Adipose tissue (tissue), 3 donors: ENCODE results near the gene CLIP3. TPM values are rescaled to one million over a fixed set of nuclear protein-coding genes. Genes with fewer than 3 reads are reported as not detected.
"Not testable (repeated sequence)": the region's sequence is repeated elsewhere in the genome, so short reads cannot be mapped to it uniquely, and the experiment has no call there.

ENCODE experiments used
- H3K27ac ChIP-seq: one replicate; pipeline ENCODE4 v1.5.1; 2013; ENCODE audit warnings: low read depth, low read length
- WGBS, 3 donors: extraction: QIAGEN DNeasy Blood & Tissue Kit; methylation state at CpG; one replicate each; pipeline ENCODE4 v1.1.7; 2013; 5-methylcytosine and 5-hydroxymethylcytosine counted together
- polyA plus RNA-seq, 3 donors: library from polyadenylated mRNA; stranded (reverse); fragments of 200-250 nt; gene quantifications; one replicate each; pipeline ENCODE4 v1.2.3, GENCODE V29; 2013
- donor health status: healthy with polysubstance abuse.
- donor health status: Bipolar disorder and iron deficiency.
- donor health status: healthy.

CLIP3 gene
- polyA plus RNA-seq, 3 donors, result 1.2 to 8.8 (median 2.6) TPM

DNA sequence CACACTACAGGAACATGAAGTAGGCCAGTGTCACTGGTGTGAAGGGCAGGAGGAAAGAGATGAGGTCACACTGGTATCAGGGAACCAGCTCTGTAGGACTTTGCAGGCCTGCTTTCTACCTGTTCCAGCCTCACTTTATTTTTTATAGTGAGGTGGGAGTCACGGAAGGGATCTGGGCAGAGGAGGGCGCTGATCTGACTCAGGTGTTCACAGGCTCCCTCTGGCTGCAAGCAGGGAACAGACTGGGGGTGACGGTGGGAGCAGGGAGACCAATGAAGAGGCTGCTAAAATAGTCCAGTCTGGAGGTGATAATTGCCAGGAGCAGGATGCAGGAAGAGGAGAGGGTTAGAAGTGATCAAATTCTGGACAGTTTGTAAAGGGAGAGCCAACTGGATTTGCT is 18.6 kb upstream of the CLIP3 start:
- 43 to 69% (median 61%) methylated on average over 3 of the region's 3 CpGs for WGBS, 3 donors
- no peak overlapping the region for H3K27ac ChIP-seq

DNA sequence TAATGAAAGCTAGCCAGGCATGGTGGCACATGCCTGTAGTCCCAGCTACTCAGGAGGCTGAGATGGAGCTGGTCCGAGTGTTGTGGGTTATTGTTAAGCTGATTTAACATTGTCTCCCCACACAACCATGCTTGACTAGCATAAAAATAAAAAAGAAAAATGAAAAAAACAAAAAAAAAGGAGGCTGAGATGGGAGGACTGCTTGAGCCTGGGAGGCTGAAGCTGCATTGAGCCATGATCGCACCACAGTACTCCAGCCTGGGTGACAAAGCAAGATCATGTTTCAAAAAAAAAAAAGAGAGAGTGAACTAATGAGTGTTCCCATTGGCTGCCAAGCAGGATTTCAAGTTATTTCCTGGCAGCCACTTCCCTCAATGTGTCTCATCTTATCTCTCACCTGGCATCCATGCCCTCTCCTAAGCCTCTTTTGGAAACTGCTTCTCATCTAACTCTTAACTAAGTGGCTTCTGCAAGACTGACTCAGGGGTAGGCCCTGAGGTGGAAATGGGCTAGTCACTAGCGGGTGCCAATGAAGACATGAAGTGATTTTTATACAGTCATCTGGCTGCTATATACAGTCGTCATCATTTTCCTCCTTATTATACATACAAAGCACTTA is 16.5 kb upstream of the CLIP3 start:
- H3K27ac ChIP-seq, result no peak overlapping the region
- 92 to 94% (median 92%) methylated on average over 4 of the region's 4 CpGs for WGBS, 3 donors

DNA sequence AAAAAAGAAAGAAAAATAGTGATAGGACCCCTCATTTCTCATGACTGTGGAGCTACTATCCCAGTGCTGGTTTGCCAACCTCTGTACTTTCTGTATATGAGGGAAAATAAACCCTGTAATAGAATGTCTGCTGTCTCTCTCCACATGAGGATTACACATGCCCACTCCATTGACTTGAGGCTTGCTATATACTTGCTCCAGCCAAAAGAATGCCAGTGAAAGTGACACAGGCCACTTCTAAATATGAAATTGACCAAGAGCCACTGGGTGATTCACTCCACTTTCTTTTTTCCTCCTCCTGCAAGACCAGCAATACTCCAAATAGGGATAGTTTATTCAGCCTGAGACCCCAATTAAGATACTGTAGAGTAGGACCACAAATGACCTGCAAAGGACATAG is 15.2 kb upstream of the CLIP3 start:
- H3K27ac ChIP-seq, result no peak overlapping the region

DNA sequence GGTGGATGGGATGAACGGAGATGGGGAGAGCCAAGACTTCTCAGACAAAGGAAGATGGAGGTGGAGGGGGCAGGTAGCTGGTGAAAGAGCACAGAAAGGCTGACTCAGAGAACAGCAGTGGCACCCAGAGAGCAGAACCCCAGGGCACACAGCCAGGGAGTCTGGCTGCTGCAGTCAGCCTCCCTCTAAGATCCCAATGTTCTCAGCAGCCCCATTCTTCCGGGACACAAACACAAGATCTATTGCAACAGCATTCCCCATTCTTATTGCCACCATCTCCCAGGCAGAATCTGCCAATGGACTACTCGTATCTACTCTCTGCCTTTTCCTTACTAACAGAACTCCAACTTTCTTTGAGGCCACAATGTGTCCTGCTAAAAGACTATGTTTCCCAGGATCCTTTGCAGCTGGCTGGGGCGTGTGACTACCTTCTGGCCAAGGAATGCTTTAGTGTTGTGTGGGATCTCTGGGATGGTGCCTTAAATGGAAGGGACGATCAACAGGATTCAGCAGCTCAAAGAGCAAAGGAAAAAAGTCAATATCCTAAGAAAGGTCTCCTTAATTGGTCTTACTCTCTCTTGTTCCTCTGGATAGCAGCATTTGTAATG is 13.9 kb upstream of the CLIP3 start:
- no peak overlapping the region for H3K27ac ChIP-seq

DNA sequence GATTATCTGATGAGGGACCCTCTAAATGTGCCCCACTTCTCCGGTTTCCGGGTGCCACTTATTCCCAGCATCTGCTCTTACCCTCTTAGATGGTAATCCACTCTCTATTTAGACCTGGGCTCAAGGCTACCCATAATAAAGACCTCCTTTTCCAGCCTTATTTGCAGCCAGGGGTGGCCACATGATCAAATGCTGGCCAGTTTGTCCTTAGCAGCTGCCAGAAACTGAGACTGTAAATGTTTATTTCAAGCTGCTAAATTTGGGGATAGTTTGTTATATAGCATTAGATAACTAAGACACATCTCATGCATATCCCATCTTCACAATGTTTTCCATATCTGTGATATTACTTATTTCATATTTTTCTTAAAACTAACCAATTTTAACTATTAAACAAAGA is 11.3 kb upstream of the CLIP3 start:
- no peak overlapping the region for H3K27ac ChIP-seq
- 94 to 98% (median 97%) methylated on average over 2 of the region's 2 CpGs for WGBS, 3 donors

More for the DNA sequence above, 13.9 kb upstream of the CLIP3 start:
- WGBS, 3 donors, result 85 to 86% (median 85%) methylated on average over 5 of the region's 5 CpGs

DNA sequence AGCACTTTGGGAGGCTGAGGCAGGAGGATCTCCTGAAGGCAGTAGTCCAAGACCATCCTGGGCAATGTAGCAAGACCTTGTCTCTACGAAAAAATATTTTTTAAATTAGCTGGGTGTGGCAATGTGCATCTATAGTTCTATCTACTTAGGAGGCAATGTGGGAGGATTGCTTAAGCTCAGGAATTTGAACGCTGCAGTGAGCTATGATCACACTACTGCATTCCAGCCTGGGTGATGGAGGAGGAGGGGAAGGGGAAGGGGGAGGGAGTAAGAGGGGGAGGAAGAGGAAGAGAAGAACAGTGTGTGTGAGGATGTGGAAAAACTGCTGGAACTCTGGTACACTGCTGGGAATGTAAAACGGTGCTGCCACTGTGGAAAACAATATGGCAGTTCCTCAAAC is 9.2 kb upstream of the CLIP3 start:
- WGBS, 3 donors, result 22 to 39% (median 30%) methylated on average over 3 of the region's 3 CpGs
- no peak overlapping the region for H3K27ac ChIP-seq

DNA sequence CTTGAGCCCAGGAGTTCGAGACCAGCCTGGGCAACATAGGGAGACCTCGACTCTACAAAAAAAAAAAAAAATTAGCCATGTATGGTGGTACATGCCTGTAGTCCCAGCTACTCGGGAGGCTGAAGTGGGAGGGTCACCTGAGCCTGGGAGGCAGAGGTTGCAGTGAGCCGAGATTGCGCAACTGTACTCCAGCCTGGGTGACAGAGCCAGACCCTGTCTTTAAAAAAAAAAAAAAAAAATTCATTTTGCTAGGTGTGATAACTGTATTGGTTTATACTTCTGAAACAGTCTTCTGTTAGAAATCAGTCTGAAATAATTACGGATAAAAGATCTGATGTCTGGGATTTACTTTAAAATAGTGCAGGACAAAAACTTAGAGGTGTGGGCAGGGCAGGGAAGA is 8.4 kb upstream of the CLIP3 start:
- 82 to 91% (median 85%) methylated on average over 6 of the region's 6 CpGs for WGBS, 3 donors

DNA sequence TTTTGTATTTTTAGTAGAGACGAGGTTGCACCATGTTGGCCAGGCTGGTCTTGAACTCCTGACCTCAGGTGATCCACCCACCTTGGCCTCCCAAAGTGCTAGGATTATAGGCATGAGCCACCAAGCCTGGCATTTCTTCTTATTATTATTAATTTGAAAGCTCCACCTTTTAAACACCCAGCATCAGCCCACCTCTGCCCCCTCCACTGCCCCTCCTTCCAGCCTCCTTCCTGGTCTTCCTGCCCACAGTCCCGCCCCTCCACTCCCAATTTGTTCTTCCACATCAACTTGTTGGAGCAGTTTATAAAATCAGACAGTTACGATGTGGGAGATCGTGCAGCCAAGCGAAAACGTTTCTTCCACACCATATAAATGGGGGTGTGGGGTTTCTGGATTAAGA is 7.8 kb upstream of the CLIP3 start:
- H3K27ac ChIP-seq, result no peak overlapping the region
- WGBS, 3 donors, result 79 to 90% (median 83%) methylated on average over 6 of the region's 6 CpGs

More for the DNA sequence above, 8.4 kb upstream of the CLIP3 start:
- not testable (repeated sequence) for H3K27ac ChIP-seq

DNA sequence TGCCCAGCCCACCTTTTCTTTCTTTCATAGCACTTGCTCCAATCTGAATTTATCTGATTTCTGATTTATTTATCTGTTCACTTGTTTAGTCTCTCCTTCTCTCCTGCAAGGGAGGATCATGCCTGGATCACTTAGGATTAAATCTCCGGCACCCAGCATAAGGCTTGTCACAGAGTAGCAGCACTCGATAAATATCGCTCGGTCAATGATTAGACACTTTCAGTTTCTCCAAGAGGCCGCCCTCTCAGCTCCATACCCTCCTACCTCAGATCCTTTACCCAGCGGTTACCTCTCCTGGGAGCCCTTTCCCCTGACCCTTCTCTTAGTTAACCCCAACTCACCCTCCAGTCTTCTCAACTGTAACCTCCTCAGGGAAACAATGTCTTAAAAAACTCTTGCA is 1.4 kb downstream of the CLIP3 start:
- H3K27ac ChIP-seq, result no peak overlapping the region
- 66 to 85% (median 81%) methylated on average over 6 of the region's 6 CpGs for WGBS, 3 donors

DNA sequence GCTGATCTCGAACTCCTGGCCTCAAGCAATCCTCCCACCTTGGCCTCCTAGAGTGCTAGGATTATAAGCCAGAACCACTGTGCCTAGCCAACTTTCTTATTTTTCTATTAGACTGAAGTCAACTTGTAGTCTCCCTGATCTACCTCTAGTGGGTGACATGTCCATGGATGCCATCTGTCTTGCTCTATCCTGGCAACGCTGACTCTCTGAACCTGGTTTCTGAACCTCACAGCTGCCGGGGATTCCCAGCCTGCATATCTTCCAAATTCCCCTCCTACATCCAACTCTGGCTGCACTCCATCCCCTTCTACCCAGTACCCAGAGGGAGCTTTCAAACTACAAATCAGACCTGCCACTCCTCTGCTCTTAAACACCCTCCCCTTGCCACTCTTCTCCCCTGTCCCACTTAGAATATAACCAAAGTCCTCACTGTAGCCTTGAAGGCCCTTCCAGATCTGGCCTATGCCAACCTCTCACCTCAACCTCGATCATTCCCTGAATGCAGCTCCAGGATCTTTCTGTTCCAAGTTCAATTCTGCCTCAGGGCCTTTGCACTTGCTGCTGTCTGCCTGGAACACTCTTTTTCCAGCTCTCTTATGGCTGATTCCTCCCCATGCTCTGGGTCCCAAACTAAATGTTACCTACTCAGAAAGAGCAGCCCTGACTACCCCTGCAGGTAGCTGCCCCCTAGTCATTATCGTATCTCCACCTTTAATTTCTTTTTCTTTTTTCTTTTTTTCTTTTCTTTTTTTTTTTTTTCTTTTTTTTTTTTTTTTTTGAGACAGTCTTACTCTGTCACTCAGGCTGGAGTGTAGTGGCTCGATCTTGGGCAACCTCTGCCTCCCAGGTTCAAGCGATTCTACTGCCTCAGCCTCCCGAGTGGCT is 2.2 kb downstream of the CLIP3 start:
- 82 to 85% (median 85%) methylated on average over 8 of the region's 8 CpGs for WGBS, 3 donors
- no peak overlapping the region for H3K27ac ChIP-seq

DNA sequence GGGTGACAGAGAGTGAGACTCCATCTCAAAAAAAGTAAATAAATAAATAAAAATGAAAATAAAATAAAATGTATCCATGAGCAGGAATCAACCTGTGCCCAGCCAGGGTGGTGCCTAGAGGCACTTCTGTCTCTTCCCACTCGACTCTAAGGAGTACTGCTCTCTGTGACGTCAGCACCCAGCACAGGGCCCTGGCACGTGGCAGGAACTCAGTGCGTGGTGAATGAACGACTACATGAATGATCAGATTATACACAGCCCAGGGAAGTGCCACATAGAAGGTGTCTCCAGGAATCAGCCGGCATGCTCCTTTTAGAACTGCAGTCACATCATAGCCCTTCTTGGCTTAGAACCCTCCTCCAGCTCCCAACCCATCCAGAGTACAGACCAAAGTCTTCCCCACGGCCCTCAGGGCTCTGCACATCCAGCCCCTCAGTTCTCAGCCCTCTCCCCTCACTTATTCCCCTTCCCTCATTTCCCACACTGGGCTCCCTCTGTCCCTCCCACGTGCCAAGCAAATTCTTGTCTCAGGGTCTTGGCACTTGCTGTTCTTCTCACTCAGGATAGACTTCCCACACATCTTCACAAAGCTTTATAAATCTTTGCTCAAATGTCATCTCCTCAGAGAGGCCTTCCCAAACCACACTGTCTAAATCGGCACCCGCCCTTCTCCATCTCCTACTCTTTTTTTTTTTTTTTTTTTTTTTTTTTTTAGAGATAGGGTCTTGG is 4.2 kb downstream of the CLIP3 start:
- no peak overlapping the region for H3K27ac ChIP-seq
- 78 to 83% (median 82%) methylated on average over 10 of the region's 10 CpGs for WGBS, 3 donors

DNA sequence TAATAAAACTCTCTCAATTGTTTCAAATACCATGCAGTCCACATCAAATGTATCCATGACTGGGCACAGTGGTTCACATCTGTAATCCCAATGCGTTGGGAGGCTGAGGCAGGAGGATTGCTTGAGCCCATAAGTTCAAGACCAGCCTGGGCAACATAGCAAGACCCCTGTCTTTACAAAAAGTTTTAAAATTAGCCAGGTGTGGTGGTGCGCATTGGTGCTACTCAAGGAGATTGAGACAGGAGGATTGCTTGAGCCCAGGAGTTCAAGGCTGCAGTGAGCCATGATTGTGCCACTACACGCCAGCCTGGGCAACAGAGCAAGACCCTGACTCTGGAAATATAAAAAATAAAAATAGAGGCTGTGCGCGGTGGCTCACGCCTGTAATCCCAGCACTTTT is 5.0 kb downstream of the CLIP3 start:
- WGBS, 3 donors, result 92 to 98% (median 96%) methylated on average over 6 of the region's 6 CpGs
- H3K27ac ChIP-seq, result no peak overlapping the region

DNA sequence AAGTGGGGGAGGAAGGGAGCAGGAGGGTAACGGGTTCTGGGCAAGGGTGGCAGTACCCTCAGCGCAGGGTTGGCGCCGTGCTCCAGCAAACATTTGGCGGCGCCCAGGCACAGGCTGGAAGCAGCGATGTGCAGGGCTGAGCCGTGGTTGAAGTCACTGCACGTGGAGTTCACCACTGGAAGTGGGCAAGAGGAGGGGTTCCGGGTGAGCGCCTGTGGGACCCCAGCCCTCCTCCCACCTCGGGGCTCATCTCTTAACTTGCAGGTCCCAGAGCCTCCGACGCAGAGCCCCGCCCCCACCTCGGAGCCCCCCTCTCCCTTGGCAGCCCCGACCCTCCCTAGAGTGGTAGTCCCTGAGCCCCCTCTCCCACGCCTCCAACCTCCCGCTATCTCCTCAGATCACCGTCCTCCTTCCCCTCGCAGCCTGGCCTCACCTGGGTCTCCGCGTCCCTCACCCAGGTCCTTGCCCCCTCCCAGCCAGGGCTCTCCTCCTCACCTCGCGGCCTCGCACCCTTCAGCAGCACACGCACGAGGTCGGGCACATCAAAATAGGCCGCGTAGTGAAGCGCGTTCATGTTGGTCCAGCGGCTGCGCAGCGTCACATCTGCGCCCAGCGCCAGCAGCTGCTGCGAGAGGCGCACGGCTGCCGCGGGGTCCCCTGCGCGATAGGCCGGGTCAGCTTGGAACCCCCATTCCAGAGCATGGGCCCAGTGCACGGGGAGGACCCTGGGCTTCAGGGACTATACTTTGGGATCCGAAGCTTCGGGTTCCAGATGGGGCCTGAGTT is 6.4 kb downstream of the CLIP3 start:
- H3K27ac ChIP-seq, result no peak overlapping the region
- WGBS, 3 donors, result 92 to 94% (median 94%) methylated on average over 46 to 49 of the region's 49 CpGs

DNA sequence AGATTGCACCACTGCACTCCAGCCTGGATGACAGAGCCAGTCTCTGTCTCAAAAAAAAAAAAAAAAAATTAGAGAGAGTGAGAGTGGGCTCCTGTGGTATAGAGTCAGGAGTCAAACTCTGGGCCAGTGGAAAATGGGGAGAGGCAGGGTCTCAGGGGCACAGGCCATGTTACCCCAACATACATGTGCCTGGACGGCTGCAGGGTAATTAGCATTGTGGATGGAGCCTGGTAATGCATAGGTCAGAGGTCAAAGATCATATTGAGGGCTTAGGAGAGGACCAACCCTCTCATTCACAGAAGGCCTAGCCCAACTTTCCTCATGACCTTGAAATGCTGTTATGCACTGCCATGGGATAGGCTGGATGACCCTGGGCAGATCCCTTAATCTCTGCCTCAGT is 7.1 kb downstream of the CLIP3 start:
- no peak overlapping the region for H3K27ac ChIP-seq
- WGBS, 3 donors, result 88% methylated on average over 1 of the region's 1 CpG

DNA sequence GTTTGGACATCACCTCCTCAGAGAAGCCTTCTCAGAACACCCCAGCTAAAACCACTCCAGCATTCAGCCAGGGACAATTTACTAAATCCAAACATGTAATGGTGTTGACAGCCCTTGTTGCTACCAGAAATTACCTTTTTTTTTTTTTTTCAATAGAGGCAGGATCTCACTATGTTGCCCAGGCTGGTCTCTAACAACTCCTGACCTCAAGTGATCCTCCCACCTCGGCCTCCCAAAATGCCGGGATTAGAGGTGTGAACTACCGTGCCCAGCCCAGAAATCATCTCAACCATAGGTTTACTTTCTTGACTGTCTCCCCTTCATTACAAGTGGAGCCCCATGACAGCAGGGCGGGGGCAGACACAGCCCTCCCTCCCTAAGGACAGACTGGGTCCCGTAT is 9.2 kb downstream of the CLIP3 start:
- 92 to 94% (median 93%) methylated on average over 5 of the region's 5 CpGs for WGBS, 3 donors
- H3K27ac ChIP-seq, result no peak overlapping the region

DNA sequence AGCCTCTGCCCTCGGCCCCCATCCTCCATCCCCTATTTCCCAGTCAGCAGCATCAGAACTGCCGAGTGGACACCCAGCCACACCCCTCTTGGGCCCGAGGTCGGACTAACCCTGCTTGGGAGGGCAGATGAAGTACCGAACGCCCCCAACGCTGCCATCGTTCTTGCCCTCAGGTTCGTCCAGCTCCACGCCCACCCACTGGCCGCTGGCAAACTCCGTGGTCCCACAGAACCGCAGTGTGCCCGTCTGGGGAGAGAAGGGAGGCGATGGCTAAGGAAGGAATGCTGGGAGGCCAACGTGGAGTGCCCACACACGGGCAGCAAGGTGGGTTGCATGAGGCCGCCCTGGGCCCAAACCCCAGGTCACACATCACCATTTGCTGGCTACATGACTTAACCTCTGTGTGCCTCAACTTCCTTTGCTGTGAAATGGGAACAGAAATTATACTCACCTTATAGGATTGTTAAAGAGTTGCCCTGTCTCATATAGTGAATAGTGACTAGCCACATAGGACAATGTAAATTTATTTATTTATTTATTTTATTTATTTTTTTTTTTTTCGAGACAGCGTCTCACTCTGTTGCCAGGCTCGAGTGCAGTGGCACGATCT is 13.5 kb downstream of the CLIP3 start:
- H3K27ac ChIP-seq, result no peak overlapping the region
- WGBS, 3 donors, result 91 to 92% (median 91%) methylated on average over 22 of the region's 22 CpGs

DNA sequence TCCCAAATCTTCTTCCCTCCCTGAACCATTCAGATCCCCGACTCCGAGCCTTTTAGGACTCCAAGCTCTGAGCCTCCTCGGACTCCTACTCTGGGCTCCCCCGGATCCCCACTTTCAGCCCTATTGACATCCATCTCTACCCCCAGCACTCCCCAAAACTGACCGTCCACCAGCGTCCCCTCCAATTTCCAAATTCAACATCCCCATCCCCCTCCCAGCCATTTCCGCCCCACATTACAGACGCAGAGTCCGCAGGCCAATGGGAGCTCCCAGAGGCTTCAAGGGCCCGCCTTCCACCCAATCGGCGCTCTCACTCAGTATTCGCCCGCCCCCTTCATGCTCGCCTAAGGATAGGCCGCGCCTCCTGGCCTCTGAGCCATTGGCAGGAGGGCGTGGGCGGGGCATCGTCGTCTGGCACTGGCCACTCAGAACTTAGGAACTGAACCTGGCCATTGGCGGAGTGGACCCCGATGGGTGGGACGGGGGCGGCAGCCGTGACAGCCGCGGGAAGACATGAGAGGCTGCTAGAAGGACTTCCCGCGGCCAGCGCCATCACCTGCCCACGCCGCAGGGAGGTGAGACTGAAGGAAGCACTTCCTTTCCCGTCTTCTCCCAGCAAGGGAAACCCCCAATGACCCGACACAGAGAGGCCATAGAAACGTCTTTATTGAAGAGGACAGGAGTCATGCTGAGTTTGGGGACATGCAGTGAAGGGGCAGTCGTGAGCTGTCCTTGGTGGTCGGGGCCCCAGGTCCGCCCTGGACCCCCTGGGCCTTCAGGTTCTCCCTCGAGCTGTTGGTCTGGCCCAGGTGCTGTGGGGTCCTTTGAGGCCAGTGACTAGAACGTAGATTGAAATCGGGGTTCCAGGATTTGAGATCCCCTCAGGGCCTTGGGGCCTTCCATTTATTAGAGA is 18.4 kb downstream of the CLIP3 start, which contains the start of gene ALKBH6:
ALKBH6 (minus strand) TSS at position 202 of the 913 bp plus-strand sequence. CDS start 816 bp downstream, outside the sequence.
- WGBS, 3 donors, result 2 to 3% (median 2%) methylated on average over 42 of the region's 42 CpGs
- H3K27ac ChIP-seq, result no peak within 1 kb of the TSS
